GM12878 (cell line): ENCODE measurements around the gene PON3. TPM values are rescaled to one million over a fixed set of nuclear protein-coding genes. Genes with fewer than 3 reads are reported as not detected.
A peak's percentile ranks its signal among the peaks of the same experiment; 100 is the strongest.

ENCODE experiments used
- ATAC-seq: fragments of 200-7000 bp; cut with Tn5 transposase; 3 replicates; pipeline ENCODE4 v1.9.1; 2020; ENCODE audit warnings: mild to moderate bottlenecking, moderate library complexity
- BruUV-seq: library from RNA; stranded (reverse); fragments of 400-500 nt; replicated peaks from 2 replicates; lab custom pipeline; 2021; lab: Mats Ljungman, UMichigan
- CTCF ChIA-PET: fragments of 300-600 bp; sonication (Branson Sonifier 250); formaldehyde crosslinking; extraction: SDS; loops from one replicate; lab custom pipeline; 2021; ENCODE audit warnings: inconsistent platforms; lab: Yijun Ruan, JAX
- POLR2A ChIA-PET: fragments of 350-600 bp; formaldehyde crosslinking; extraction: SDS; loops from one replicate; lab custom pipeline; 2021; ENCODE audit warnings: inconsistent platforms; lab: Charles Lee
- RAD21 ChIA-PET: fragments of 300-600 bp; sonication (Branson Sonifier 250); formaldehyde crosslinking; loops from one replicate; lab custom pipeline; 2023; ENCODE audit warnings: antibody characterized with exemption; ENCODE audit not compliant: unreplicated experiment; lab: Charles Lee
- SMC1A ChIA-PET: fragments of 300-600 bp; sonication (Branson Sonifier 250); formaldehyde crosslinking; loops from one replicate; lab custom pipeline; 2023; ENCODE audit not compliant: unreplicated experiment, uncharacterized antibody; lab: Charles Lee
- DNase-seq: peaks from one replicate; pipeline ENCODE4 v3.0.0-alpha.2; 2011; ENCODE audit warnings: low read depth, low spot score
- FAIRE-seq: peaks from 3 replicates; lab custom pipeline; 2011; peaks lifted over from hg19 to GRCh38; lab: Jason Lieb, UNC
- H2AFZ ChIP-seq: 2 replicates; pipeline ENCODE4 v1.6.0; 2011; ENCODE audit warnings: low read depth, low read length, control low read depth; ENCODE audit not compliant: control insufficient read depth
- H3K27ac ChIP-seq: 2 replicates; pipeline ENCODE4 v1.5.1; 2011; ENCODE audit warnings: control low read depth; ENCODE audit not compliant: control insufficient read depth, insufficient read depth
- H3K27me3 ChIP-seq, 2 experiments: replicated peaks in 1 of 2; 2 replicates each; pipeline versions ENCODE4 v1.6.0 to v1.6.1; 2011; ENCODE audit warnings: low read length in 1 of 2; ENCODE audit not compliant: control insufficient read depth in 2 of 2, insufficient read depth in 2 of 2
- H3K36me3 ChIP-seq, 2 experiments: 2 replicates each; pipeline ENCODE4 v1.5.1; 2011; ENCODE audit warnings: low read length in 1 of 2; ENCODE audit not compliant: control insufficient read depth in 2 of 2, insufficient read depth in 2 of 2
- H3K4me1 ChIP-seq: 2 replicates; pipeline ENCODE4 v1.6.1; 2011; ENCODE audit warnings: mild to moderate bottlenecking, low read length, moderate library complexity, mixed read lengths; ENCODE audit not compliant: control insufficient read depth, insufficient read depth
- H3K4me2 ChIP-seq: 2 replicates; pipeline ENCODE4 v1.6.0; 2011; ENCODE audit warnings: control low read depth; ENCODE audit not compliant: control insufficient read depth, insufficient read depth
- H3K4me3 ChIP-seq: fragments of 200-600 bp; sonication (generic); 2 replicates; pipeline ENCODE4 v1.5.1; 2016
- H3K79me2 ChIP-seq: 2 replicates; pipeline ENCODE4 v1.6.0; 2011; ENCODE audit warnings: low read length; ENCODE audit not compliant: control insufficient read depth, insufficient read depth
- H3K9ac ChIP-seq: 2 replicates; pipeline ENCODE4 v1.8.0; 2011; ENCODE audit warnings: low read length, control low read depth, mixed read lengths; ENCODE audit not compliant: control insufficient read depth, insufficient read depth
- H3K9me3 ChIP-seq: replicated peaks from 3 replicates; pipeline ENCODE4 v1.5.1; 2011; ENCODE audit warnings: mild to moderate bottlenecking, low read length; ENCODE audit not compliant: control insufficient read depth, insufficient read depth
- H4K20me1 ChIP-seq: 2 replicates; pipeline ENCODE4 v1.6.0; 2011; ENCODE audit not compliant: control insufficient read depth, insufficient read depth
- BCL11A ChIP-seq: IDR thresholded peaks from 2 replicates; pipeline ENCODE4 v1.6.1; 2011; ENCODE audit warnings: low read depth, low read length
- CEBPB ChIP-seq, 2 experiments: fragments of 150-350 bp in 1 of 2; IDR thresholded peaks; 2 replicates each; pipeline ENCODE4 v1.6.1; 2012 to 2014; ENCODE audit warnings: low read depth in 2 of 2, low read length in 2 of 2, borderline replicate concordance in 1 of 2, inconsistent platforms in 1 of 2
- CREB1 ChIP-seq: IDR thresholded peaks from 2 replicates; pipeline ENCODE4 v1.6.1; 2012; ENCODE audit warnings: low read depth, mild to moderate bottlenecking, inconsistent platforms
- CREM ChIP-seq: IDR thresholded peaks from 2 replicates; pipeline ENCODE4 v1.6.1; 2014; ENCODE audit warnings: antibody characterized with exemption, low read depth
- EZH2 ChIP-seq: IDR thresholded peaks from 2 replicates; pipeline ENCODE4 v1.6.1; 2012; ENCODE audit warnings: low read depth, mild to moderate bottlenecking, control low read depth, inconsistent platforms, low read length, borderline replicate concordance; ENCODE audit not compliant: control insufficient read depth
- GABPA ChIP-seq: IDR thresholded peaks from 2 replicates; pipeline ENCODE4 v1.6.1; 2014; ENCODE audit warnings: antibody characterized with exemption, low read depth, mild to moderate bottlenecking, inconsistent platforms
- HDGF ChIP-seq: fragments of 450-650 bp; IDR thresholded peaks from 2 replicates; pipeline ENCODE4 v1.6.1; 2016; ENCODE audit warnings: antibody characterized with exemption
- IKZF2 ChIP-seq, 2 experiments: fragments of 450-650 bp; IDR thresholded peaks; 2 replicates each; pipeline ENCODE4 v1.6.1; 2017; ENCODE audit warnings: mild to moderate bottlenecking in 2 of 2, moderate library complexity in 2 of 2
- JUNB ChIP-seq: IDR thresholded peaks from 2 replicates; pipeline ENCODE4 v1.6.1; 2016; ENCODE audit warnings: antibody characterized with exemption, mild to moderate bottlenecking
- KDM1A ChIP-seq: fragments of 200-600 bp; sonication (generic); IDR thresholded peaks from 2 replicates; pipeline ENCODE4 v1.6.1; 2016; ENCODE audit warnings: borderline replicate concordance
- MEF2B ChIP-seq: fragments of 450-650 bp; IDR thresholded peaks from 2 replicates; pipeline ENCODE4 v1.6.1; 2018; ENCODE audit warnings: mild to moderate bottlenecking, moderate library complexity; ENCODE audit not compliant: partially characterized antibody, poor library complexity, severe bottlenecking
- MTA2 ChIP-seq: fragments of 450-650 bp; IDR thresholded peaks from 2 replicates; pipeline ENCODE4 v1.6.1; 2016; ENCODE audit warnings: low read depth, mild to moderate bottlenecking, moderate library complexity
- PAX5 ChIP-seq: IDR thresholded peaks from 2 replicates; pipeline ENCODE4 v1.6.1; 2011; ENCODE audit warnings: low read depth, low read length, borderline replicate concordance
- POU2F2 ChIP-seq: IDR thresholded peaks from 3 replicates; pipeline ENCODE4 v1.6.1; 2011; ENCODE audit warnings: low read depth, mild to moderate bottlenecking, low read length, borderline replicate concordance
- RAD21 ChIP-seq: IDR thresholded peaks from 2 replicates; pipeline ENCODE4 v1.6.1; 2011; ENCODE audit warnings: mild to moderate bottlenecking, low read depth, low read length, moderate library complexity; ENCODE audit not compliant: insufficient read depth
- RELB ChIP-seq: fragments of 450-650 bp; IDR thresholded peaks from 2 replicates; pipeline ENCODE4 v1.6.1; 2017; ENCODE audit warnings: low read depth, mild to moderate bottlenecking, moderate library complexity
- SIN3A ChIP-seq: IDR thresholded peaks from 2 replicates; pipeline ENCODE4 v1.6.1; 2012; ENCODE audit warnings: low read depth, low read length, improper control_type of control experiment
- SRF ChIP-seq, 2 experiments: IDR thresholded peaks; 2 replicates each; pipeline ENCODE4 v1.6.1; 2011; ENCODE audit warnings: low read depth in 2 of 2, low read length in 2 of 2, mild to moderate bottlenecking in 1 of 2, moderate library complexity in 1 of 2
- TARDBP ChIP-seq: IDR thresholded peaks from 2 replicates; pipeline ENCODE4 v1.6.1; 2016; ENCODE audit warnings: borderline replicate concordance
- ZNF217 ChIP-seq: fragments of 450-650 bp; IDR thresholded peaks from 2 replicates; pipeline ENCODE4 v1.6.1; 2017; ENCODE audit warnings: antibody characterized with exemption, mild to moderate bottlenecking
- WGBS: methylation state at CpG from one replicate; pipeline ENCODE4 v1.1.6; 2016; ENCODE audit warnings: low lambda C conversion rate; ENCODE audit not compliant: insufficient replicate concordance, insufficient coverage; ENCODE audit errors: missing lambda C conversion rate; 5-methylcytosine and 5-hydroxymethylcytosine counted together
- in situ Hi-C: fragments of 300-500 bp; cut with MboI; formaldehyde crosslinking; loops from 9 replicates; pipeline ENCODE4 v1.14.3; 2018; ENCODE audit warnings: mixed read lengths
- intact Hi-C: fragments of 100-400 bp; cut with micrococcal nuclease; formaldehyde crosslinking; loops from one replicate; pipeline ENCODE4 v1.14.2; 2022; ENCODE audit not compliant: unreplicated experiment
- polyA plus RNA-seq, 11 experiments: library from polyadenylated mRNA; depleted of rRNA in 4 of 11; unstranded in 6 of 11; stranded (reverse) in 5 of 11; fragments of >200 nt; fragmentation: Nextera tagmentation in 4 of 11; fragmentation: Illumina TruSeq in 1 of 11; extraction: Ambion mirVana in 4 of 11; extraction: Trizol in 1 of 11; gene quantifications; 1 replicate in 1 of 11; 2 replicates in 10 of 11; pipeline versions ENCODE4 v1.2.1 to v1.2.3, GENCODE V29; 2011 to 2016; ENCODE audit warnings: inconsistent platforms in 2 of 11, missing spikeins in 2 of 11, low read depth in 1 of 11
- total RNA-seq, 4 experiments: library from RNA; depleted of rRNA in 3 of 4; stranded (reverse); fragments of >200 nt in 3 of 4; fragmentation: Illumina TruSeq in 1 of 4; extraction: Trizol in 1 of 4; gene quantifications; 2 replicates each; pipeline versions ENCODE4 v1.2.1 to v1.2.3, GENCODE V29; 2013 to 2021
- TF ChIP-seq, protein P1 (sequence below): fragments of 450-650 bp; IDR thresholded peaks from 2 replicates; pipeline ENCODE4 v1.6.1; 2017; ENCODE audit warnings: mild to moderate bottlenecking
- TF ChIP-seq, protein P2 (sequence below): fragments of 150-350 bp; IDR thresholded peaks from 2 replicates; pipeline ENCODE4 v1.6.1; 2014; ENCODE audit warnings: mild to moderate bottlenecking, low read depth, low read length

PON3 gene
- total and polyA plus RNA-seq, 10 of the 15 experiments (the other 5 are each of a cell fraction or from before 2014, with no cell fraction given): 0.45 to 2.0 (median 0.91) TPM

DNA sequence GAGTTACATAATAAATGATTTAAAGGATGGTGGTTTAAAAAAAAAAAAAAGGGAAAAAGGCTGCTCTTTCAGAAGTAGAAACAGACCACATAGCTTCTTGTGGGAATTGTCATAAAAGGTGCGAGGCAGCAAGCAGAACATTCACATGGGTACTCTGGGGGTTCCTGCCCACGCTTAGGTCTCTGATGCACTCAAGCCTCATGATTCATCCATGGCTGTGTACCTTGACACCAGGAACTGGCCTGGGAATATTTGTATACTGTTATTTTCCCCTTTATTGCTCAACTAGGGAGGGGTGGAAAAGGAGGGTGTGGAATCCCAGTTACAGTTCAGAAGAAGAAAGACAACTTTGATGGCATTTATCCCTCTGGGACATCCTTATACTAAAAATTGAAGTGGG, 34.7 kb upstream of the PON3 start:
- DNase-seq (no peak), FAIRE-seq (no peak), ATAC-seq (no peak)
- Histone ChIP-seq H3K36me3 (no peaks in the 10 kb centered on the region; a peak in 1 of 4 replicates), H3K9me3 (no peaks in the 10 kb centered on the region), H3K27me3 (no peaks in the 10 kb centered on the region), H3K4me1 (no peaks in the 10 kb centered on the region), H3K9ac (no peak overlapping the region), H2AFZ (no peak overlapping the region), H3K79me2 (no peaks in the 10 kb centered on the region), H4K20me1 (no peaks in the 10 kb centered on the region), H3K4me3 (no peak overlapping the region), H3K27ac (no peak overlapping the region), H3K4me2 (no peak overlapping the region)
- ChIA-PET RAD21 (interaction anchor here (0.6 to 3.9 kb wide), 5 partner anchors 9 to 95 kb away, joined by 3 to 21 read pairs (median 6); no protein-coding TSS in a partner anchor), POLR2A (interaction anchor here (0.6 to 1.3 kb wide), 4 partner anchors 11 to 28 kb away, joined by 3 to 4 read pairs (median 4); no protein-coding TSS in a partner anchor), SMC1A (interaction anchor here (1.2 to 2.3 kb wide), 6 partner anchors 11 to 55 kb away, joined by 3 to 12 read pairs (median 7); partner anchors contain the start of gene ASB4), CTCF (interaction anchor here (0.8 to 3.8 kb wide), 3 partner anchors 9 to 81 kb away, joined by 4 to 19 read pairs (median 5); no protein-coding TSS in a partner anchor)
- no TSS peak for BruUV-seq
- 60% methylated on average over 2 of the region's 2 CpGs for WGBS
- intact Hi-C loops: no loop called here
- in situ Hi-C loops: no loop called here
- no peak for TF ChIP-seq CREB1
- TF ChIP-seq JUNB: no peak
- TF ChIP-seq SIN3A: no peak
- TF ChIP-seq TARDBP: no peak
- no peak for TF ChIP-seq POU2F2
- TF ChIP-seq CREM: no peak
- no peak for TF ChIP-seq GABPA
- no peak for TF ChIP-seq ZNF217
- peak; percentile 19; the same call in 1 of the 2 replicates for TF ChIP-seq RELB
- TF ChIP-seq, protein P1, sequence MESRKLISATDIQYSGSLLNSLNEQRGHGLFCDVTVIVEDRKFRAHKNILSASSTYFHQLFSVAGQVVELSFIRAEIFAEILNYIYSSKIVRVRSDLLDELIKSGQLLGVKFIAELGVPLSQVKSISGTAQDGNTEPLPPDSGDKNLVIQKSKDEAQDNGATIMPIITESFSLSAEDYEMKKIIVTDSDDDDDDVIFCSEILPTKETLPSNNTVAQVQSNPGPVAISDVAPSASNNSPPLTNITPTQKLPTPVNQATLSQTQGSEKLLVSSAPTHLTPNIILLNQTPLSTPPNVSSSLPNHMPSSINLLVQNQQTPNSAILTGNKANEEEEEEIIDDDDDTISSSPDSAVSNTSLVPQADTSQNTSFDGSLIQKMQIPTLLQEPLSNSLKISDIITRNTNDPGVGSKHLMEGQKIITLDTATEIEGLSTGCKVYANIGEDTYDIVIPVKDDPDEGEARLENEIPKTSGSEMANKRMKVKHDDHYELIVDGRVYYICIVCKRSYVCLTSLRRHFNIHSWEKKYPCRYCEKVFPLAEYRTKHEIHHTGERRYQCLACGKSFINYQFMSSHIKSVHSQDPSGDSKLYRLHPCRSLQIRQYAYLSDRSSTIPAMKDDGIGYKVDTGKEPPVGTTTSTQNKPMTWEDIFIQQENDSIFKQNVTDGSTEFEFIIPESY: no peak
- TF ChIP-seq MEF2B: peak; percentile 64
- no peak for TF ChIP-seq CEBPB (IDR thresholded peaks at IDR 0.05; ENCODE audit: borderline replicate concordance in 1 of 2, low read depth in 2 of 2, low read length in 2 of 2)
- TF ChIP-seq, protein P2, sequence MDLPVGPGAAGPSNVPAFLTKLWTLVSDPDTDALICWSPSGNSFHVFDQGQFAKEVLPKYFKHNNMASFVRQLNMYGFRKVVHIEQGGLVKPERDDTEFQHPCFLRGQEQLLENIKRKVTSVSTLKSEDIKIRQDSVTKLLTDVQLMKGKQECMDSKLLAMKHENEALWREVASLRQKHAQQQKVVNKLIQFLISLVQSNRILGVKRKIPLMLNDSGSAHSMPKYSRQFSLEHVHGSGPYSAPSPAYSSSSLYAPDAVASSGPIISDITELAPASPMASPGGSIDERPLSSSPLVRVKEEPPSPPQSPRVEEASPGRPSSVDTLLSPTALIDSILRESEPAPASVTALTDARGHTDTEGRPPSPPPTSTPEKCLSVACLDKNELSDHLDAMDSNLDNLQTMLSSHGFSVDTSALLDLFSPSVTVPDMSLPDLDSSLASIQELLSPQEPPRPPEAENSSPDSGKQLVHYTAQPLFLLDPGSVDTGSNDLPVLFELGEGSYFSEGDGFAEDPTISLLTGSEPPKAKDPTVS: no peak
- peak in 1 of 2 experiments; percentile 21; a peak in 2 of 4 replicates for TF ChIP-seq IKZF2 (IDR thresholded peaks at IDR 0.05)
- TF ChIP-seq KDM1A: no peak
- no peak for TF ChIP-seq MTA2
- no peak for TF ChIP-seq SRF (IDR thresholded peaks at IDR 0.05; ENCODE audit: low read depth in 2 of 2, low read length in 2 of 2)
- no peak for TF ChIP-seq RAD21
- TF ChIP-seq EZH2: no peak
- TF ChIP-seq HDGF: no peak
- peak; percentile 12; the same call in 1 of the 2 replicates for TF ChIP-seq PAX5
- no peak for TF ChIP-seq BCL11A
